CD14-positive monocyte (primary cell): ENCODE measurements around the gene HMCN2. TPM values are rescaled to one million over a fixed set of nuclear protein-coding genes. Genes with fewer than 3 reads are reported as not detected.

Source experiments
- DNase-seq, 3 donors: peaks; one replicate each; pipeline ENCODE4 v3.0.0-alpha.2; 2011 to 2022
- H2AFZ ChIP-seq: 2 replicates; pipeline ENCODE4 v1.6.0; 2012; ENCODE audit warnings: mild to moderate bottlenecking, low read depth, low read length, inconsistent platforms; ENCODE audit not compliant: insufficient read depth, poor library complexity, severe bottlenecking
- H3K27ac ChIP-seq, 2 donors: 1 replicate in 1 of 2; 2 replicates in 1 of 2; pipeline ENCODE4 v1.5.1; 2012 to 2013; ENCODE audit warnings: low read length in 2 of 2, control low read depth in 1 of 2, inconsistent platforms in 1 of 2, low read depth in 1 of 2, mild to moderate bottlenecking in 1 of 2
- H3K27me3 ChIP-seq, 2 donors: one replicate each; pipeline versions ENCODE4 v1.6.0 to v1.6.1; 2011 to 2013; ENCODE audit warnings: low read length in 2 of 2; ENCODE audit not compliant: control insufficient read depth in 2 of 2, insufficient read depth in 2 of 2
- H3K36me3 ChIP-seq, 2 donors: replicated peaks in 1 of 2; 1 replicate in 1 of 2; 2 replicates in 1 of 2; pipeline versions ENCODE4 v1.5.1 to v1.6.1; 2012 to 2013; ENCODE audit warnings: low read length in 2 of 2, control low read depth in 1 of 2, inconsistent platforms in 1 of 2, mild to moderate bottlenecking in 1 of 2; ENCODE audit not compliant: insufficient read depth in 2 of 2, control insufficient read depth in 1 of 2
- H3K4me1 ChIP-seq, 2 donors: 1 replicate in 1 of 2; 2 replicates in 1 of 2; pipeline versions ENCODE4 v1.5.1 to v1.6.1; 2012 to 2013; ENCODE audit warnings: low read length in 2 of 2, control low read depth in 1 of 2, inconsistent platforms in 1 of 2, mild to moderate bottlenecking in 1 of 2, moderate library complexity in 1 of 2; ENCODE audit not compliant: insufficient read depth in 2 of 2, control insufficient read depth in 1 of 2
- H3K4me2 ChIP-seq: replicated peaks from 2 replicates; pipeline ENCODE3; 2012; ENCODE audit warnings: low read length, moderate library complexity, mild to moderate bottlenecking; ENCODE audit not compliant: poor library complexity, severe bottlenecking; ENCODE audit errors: extremely low read depth
- H3K4me3 ChIP-seq, 3 experiments: fragments of 200-600 bp in 1 of 3; sonication (generic) in 1 of 3; replicated peaks in 1 of 3; 1 replicate in 2 of 3; 2 replicates in 1 of 3; pipeline ENCODE4 v1.5.1; 2011 to 2013; ENCODE audit warnings: low read length in 3 of 3, mild to moderate bottlenecking in 3 of 3, control low read depth in 2 of 3, low read depth in 2 of 3, inconsistent platforms in 1 of 3, moderate library complexity in 1 of 3
- H3K79me2 ChIP-seq: 2 replicates; pipeline ENCODE4 v1.6.0; 2012; ENCODE audit warnings: mild to moderate bottlenecking, control low read depth, inconsistent platforms, low read length, moderate library complexity; ENCODE audit not compliant: insufficient read depth
- H3K9ac ChIP-seq: 2 replicates; pipeline ENCODE4 v1.6.0; 2017; ENCODE audit warnings: low read length, mild to moderate bottlenecking; ENCODE audit not compliant: insufficient read depth, poor library complexity, severe bottlenecking
- H3K9me3 ChIP-seq, 2 donors: replicated peaks in 1 of 2; 1 replicate in 1 of 2; 2 replicates in 1 of 2; pipeline versions ENCODE4 v1.5.1 to v1.6.1; 2012 to 2013; ENCODE audit warnings: low read length in 2 of 2, control low read depth in 1 of 2; ENCODE audit not compliant: control insufficient read depth in 1 of 2, insufficient read depth in 1 of 2
- H4K20me1 ChIP-seq: 2 replicates; pipeline ENCODE4 v1.6.0; 2012; ENCODE audit warnings: mild to moderate bottlenecking, low read length, control low read depth, moderate library complexity; ENCODE audit not compliant: insufficient read depth
- H3K27ac Mint-ChIP-seq, 7 donors: one replicate each; pipeline ENCODE4 v1.8.0; 2020; ENCODE audit warnings: mild to moderate bottlenecking in 7 of 7, mixed read lengths in 7 of 7, moderate library complexity in 6 of 7, inconsistent platforms in 2 of 7
- H3K27me3 Mint-ChIP-seq, 3 donors: one replicate each; pipeline ENCODE4 v1.8.0; 2021 to 2022; ENCODE audit warnings: low read depth in 3 of 3, mild to moderate bottlenecking in 3 of 3, mixed read lengths in 3 of 3, moderate library complexity in 3 of 3, inconsistent platforms in 1 of 3
- H3K36me3 Mint-ChIP-seq, 2 donors: one replicate each; pipeline ENCODE4 v1.8.0; 2020; ENCODE audit warnings: mixed read lengths in 2 of 2, inconsistent platforms in 1 of 2, mild to moderate bottlenecking in 1 of 2
- H3K4me1 Mint-ChIP-seq: one replicate; pipeline ENCODE4 v1.8.0; 2020; ENCODE audit warnings: mild to moderate bottlenecking, mixed read lengths
- H3K4me3 Mint-ChIP-seq, 2 donors: one replicate each; pipeline ENCODE4 v1.8.0; 2020; ENCODE audit warnings: mild to moderate bottlenecking in 2 of 2, mixed read lengths in 2 of 2, moderate library complexity in 1 of 2
- H3K9me3 Mint-ChIP-seq, 7 donors: one replicate each; pipeline ENCODE4 v1.8.0; 2020 to 2022; ENCODE audit warnings: mixed read lengths in 7 of 7, mild to moderate bottlenecking in 6 of 7, moderate library complexity in 6 of 7, inconsistent platforms in 2 of 7
- WGBS: methylation state at CpG from one replicate; pipeline ENCODE4 v1.1.5; 2013; ENCODE audit warnings: missing lambda C conversion rate; ENCODE audit not compliant: insufficient coverage; 5-methylcytosine and 5-hydroxymethylcytosine counted together
- intact Hi-C, 2 donors: fragments of 100-400 bp; cut with micrococcal nuclease; formaldehyde crosslinking; loops; one replicate each; pipeline versions ENCODE4 v1.15.0 to v1.15.1; 2023
- polyA plus RNA-seq, 3 donors: library from polyadenylated mRNA; depleted of rRNA in 1 of 3; unstranded in 2 of 3; stranded (reverse) in 1 of 3; fragments of 300-500 nt in 2 of 3; fragments of >200 nt in 1 of 3; fragmentation: Illumina TruSeq in 2 of 3; gene quantifications; 1 replicate in 2 of 3; 2 replicates in 1 of 3; pipeline ENCODE4 v1.2.3, GENCODE V29; 2012 to 2021
- TF ChIP-seq, protein P1 (sequence below): fragments of 200-600 bp; IDR thresholded peaks from one replicate; pipeline ENCODE4 v1.8.0; 2022; ENCODE audit warnings: antibody characterized with exemption, mild to moderate bottlenecking

HMCN2 gene
- polyA plus RNA-seq, 3 donors = not detected

DNA sequence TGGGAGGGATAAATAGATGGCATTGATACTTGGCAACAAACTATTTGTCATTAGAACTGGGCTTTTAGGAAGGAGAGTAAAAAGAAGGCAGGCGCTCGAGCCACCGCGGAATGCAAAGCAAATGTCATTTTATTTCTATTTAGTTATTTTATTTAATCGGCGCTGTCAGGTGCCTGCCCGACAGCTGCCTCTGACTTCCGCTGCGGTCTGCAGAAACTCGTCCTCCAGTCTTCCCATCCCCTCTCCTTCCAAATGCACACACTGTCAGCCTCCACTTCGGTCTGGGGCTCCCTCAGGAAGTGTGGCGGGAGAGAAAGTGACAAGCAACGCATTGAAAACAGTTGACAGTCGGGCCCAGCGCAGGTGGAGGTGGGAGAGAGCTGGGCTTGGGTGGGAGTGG, 208.5 kb downstream of the HMCN2 start:
- 27% methylated on average over 3 of the region's 15 CpGs for WGBS

DNA sequence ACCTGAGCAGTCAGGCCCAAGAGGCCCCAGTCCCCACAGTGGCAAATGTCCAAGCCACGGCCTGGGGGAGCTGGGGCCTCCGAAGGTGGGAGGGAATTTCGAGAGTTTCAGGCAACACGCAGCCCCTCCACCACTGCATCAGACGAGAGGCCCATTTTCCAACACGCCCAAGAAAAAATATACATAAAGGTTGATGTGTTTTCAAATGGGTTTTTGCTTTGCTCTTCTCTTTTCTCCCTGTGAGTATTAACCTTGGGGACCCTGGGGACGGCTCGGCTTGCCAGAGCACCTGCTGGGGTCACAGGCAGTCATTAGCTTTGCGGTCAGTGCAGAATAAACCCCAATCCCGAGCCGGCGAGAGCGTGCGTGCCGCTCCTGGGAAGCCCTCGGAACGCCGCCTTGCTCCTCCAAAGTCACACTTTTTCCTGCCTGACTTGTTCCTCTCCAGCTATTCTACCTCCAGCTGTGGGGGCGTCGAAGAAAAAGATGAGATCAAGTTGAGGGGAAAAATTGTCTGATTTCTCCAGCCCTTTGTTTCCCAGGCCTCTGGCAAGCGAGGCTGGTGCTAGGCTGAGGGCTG, 210.7 kb downstream of the HMCN2 start:
- no peaks in the 10 kb centered on the region for H3K4me1 ChIP-seq
- H4K20me1 ChIP-seq = no peaks in the 10 kb centered on the region
- no peaks in the 10 kb centered on the region for H3K79me2 ChIP-seq
- Mint-ChIP-seq H3K4me3 (no peak overlapping the region), H3K9me3 (no peaks in the 10 kb centered on the region), H3K4me1 (no peaks in the 10 kb centered on the region), H3K36me3 (no peaks in the 10 kb centered on the region), H3K27me3 (peaks cover 24 to 43% (median 25%) of the 10 kb centered on the region in 3 donors), H3K27ac (no peak overlapping the region)
- WGBS = 92% methylated on average over 13 of the region's 21 CpGs
- no peak overlapping the region for H3K4me2 ChIP-seq
- TF ChIP-seq, protein P1, sequence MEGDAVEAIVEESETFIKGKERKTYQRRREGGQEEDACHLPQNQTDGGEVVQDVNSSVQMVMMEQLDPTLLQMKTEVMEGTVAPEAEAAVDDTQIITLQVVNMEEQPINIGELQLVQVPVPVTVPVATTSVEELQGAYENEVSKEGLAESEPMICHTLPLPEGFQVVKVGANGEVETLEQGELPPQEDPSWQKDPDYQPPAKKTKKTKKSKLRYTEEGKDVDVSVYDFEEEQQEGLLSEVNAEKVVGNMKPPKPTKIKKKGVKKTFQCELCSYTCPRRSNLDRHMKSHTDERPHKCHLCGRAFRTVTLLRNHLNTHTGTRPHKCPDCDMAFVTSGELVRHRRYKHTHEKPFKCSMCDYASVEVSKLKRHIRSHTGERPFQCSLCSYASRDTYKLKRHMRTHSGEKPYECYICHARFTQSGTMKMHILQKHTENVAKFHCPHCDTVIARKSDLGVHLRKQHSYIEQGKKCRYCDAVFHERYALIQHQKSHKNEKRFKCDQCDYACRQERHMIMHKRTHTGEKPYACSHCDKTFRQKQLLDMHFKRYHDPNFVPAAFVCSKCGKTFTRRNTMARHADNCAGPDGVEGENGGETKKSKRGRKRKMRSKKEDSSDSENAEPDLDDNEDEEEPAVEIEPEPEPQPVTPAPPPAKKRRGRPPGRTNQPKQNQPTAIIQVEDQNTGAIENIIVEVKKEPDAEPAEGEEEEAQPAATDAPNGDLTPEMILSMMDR = no peak
- intact Hi-C loops = no loop called here
- H3K36me3 ChIP-seq = no peaks in the 10 kb centered on the region
- no peaks in the 10 kb centered on the region for H3K9me3 ChIP-seq
- no peak overlapping the region for H3K4me3 ChIP-seq
- peaks cover 0 to 21% of the 10 kb centered on the region in 2 donors for H3K27me3 ChIP-seq
- no peak overlapping the region for H3K9ac ChIP-seq
- DNase-seq = no peak
- no peak overlapping the region for H2AFZ ChIP-seq
- H3K27ac ChIP-seq = no peak overlapping the region

More for the DNA sequence above, 208.5 kb downstream of the HMCN2 start:
- Mint-ChIP-seq H3K27ac (no peak overlapping the region), H3K27me3 (peaks cover 30 to 53% (median 36%) of the 10 kb centered on the region in 3 donors), H3K4me3 (peak overlapping the region in 1 of 2 donors; percentile 61), H3K36me3 (no peaks in the 10 kb centered on the region), H3K4me1 (no peaks in the 10 kb centered on the region), H3K9me3 (no peaks in the 10 kb centered on the region)
- no peak overlapping the region for H3K9ac ChIP-seq
- no peaks in the 10 kb centered on the region for H3K4me1 ChIP-seq
- no peaks in the 10 kb centered on the region for H3K9me3 ChIP-seq
- TF ChIP-seq, protein P1 = no peak
- H4K20me1 ChIP-seq = no peaks in the 10 kb centered on the region
- H3K4me3 ChIP-seq = no peak overlapping the region
- H3K27ac ChIP-seq = no peak overlapping the region
- peaks cover 0 to 31% of the 10 kb centered on the region in 2 donors for H3K27me3 ChIP-seq
- H3K79me2 ChIP-seq = no peaks in the 10 kb centered on the region
- no peaks in the 10 kb centered on the region for H3K36me3 ChIP-seq
- H3K4me2 ChIP-seq = no peak overlapping the region
- no peak overlapping the region for H2AFZ ChIP-seq
- intact Hi-C loops = no loop called here
- DNase-seq = no peak
